GM20000 (cell line): Measurements from ENCODE around the gene POC1B.
A peak's percentile ranks its signal among the peaks of the same experiment; 100 is the strongest.

Experiments used
- DNase-seq: peaks from one replicate; pipeline ENCODE4 v3.0.0; 2012; ENCODE audit warnings: low spot score
- TF ChIP-seq, protein P1 (sequence below): IDR thresholded peaks from 2 replicates; pipeline ENCODE4 v1.5.1; 2012; ENCODE audit warnings: mild to moderate bottlenecking, control low read depth; ENCODE audit errors: extremely low read depth, missing control alignments

POC1B gene

DNA sequence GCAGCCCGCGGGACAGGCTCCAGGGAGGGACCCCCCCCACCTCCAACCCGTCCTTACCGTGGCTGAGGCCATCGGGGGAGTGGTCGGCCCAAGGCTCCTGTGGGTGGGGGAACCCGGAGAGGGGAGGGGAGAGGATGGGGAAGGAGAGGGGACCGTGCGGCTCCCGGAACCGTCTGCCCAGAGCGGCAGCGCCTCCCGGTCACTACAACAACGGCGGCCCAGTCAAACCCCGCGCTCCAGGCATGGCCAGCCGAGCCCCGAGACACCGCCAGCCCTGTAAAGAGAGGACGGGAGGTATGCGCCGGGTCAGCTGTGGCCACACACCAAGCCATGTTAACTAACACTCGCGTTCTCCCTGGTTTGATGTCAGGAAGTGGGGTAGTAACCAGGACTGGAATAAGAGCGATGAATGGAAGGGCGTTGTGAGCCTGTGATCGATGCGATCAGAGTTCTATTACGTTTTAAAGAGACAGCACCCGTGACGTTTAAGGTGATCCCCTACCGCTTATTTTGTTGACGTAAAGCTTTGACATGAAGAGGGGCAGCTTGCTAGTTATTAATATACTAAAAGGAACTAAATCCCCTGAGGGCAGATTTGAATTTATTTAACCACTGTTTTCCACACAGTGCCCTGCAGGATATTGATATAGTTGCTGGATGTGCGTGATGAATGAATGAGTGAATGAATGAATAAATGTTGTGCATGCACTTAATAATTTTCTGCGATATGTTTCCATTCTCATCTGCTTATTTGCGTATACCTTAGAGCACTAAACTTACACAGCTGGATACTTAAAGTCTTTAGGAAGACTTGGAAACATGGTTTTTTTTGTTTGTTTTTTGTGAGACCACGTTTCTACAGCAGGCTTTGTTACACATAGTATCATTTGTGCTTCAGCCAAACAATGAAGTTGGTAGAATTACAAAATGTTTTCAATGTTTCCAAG lies at the start of gene POC1B:
TSS of gene POC1B (minus strand) at position 224 of the 947 bp plus-strand sequence. CDS start at position 72, 152 bp downstream.
- TF ChIP-seq, protein P1, sequence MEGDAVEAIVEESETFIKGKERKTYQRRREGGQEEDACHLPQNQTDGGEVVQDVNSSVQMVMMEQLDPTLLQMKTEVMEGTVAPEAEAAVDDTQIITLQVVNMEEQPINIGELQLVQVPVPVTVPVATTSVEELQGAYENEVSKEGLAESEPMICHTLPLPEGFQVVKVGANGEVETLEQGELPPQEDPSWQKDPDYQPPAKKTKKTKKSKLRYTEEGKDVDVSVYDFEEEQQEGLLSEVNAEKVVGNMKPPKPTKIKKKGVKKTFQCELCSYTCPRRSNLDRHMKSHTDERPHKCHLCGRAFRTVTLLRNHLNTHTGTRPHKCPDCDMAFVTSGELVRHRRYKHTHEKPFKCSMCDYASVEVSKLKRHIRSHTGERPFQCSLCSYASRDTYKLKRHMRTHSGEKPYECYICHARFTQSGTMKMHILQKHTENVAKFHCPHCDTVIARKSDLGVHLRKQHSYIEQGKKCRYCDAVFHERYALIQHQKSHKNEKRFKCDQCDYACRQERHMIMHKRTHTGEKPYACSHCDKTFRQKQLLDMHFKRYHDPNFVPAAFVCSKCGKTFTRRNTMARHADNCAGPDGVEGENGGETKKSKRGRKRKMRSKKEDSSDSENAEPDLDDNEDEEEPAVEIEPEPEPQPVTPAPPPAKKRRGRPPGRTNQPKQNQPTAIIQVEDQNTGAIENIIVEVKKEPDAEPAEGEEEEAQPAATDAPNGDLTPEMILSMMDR, result no peak
- DNase-seq, result peak; percentile 84

DNA sequence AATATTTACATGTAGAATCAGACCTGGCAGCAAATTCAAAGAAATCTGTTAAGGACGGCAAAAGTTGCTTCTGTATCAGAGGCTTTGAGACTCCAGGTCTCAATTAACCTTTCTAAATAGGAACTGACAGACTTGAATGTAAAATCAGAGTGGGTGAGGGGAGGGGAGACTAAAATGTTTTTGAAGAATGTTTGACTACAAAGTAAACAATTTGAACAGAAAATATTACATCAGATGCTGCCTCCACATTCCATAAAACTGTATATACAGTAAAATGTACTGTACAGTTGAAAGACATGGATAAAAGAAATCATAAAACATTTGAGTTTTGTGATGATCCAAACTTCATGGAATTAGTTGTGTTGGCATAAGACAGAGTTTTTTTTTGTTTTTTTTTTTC lies 49.5 kb upstream of the POC1B start:
- TF ChIP-seq, protein P1, result no peak
- no peak for DNase-seq

DNA sequence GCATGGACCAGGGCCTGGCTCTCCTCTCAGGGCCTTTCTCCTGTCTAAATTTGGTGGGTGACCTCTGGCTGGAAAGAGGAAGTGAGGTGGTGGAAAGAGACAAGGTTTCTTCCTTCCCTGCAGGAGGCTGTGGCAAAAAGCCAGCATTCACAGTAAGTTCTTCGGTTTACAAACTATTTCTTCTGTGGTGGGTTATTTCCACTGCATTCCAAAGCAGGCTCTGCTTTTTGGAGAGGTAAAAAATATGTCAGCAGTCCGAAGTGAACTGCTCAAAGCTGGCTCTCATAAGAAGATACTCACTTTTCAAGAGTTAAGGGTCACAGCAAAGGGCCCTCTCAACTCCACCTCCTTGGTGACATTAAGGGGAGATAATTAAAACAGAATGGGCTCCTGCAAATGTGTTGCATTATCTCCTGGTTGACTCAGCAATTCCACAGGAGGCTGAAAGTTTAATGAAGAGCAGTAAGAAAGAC lies 48.9 kb upstream of the POC1B start:
- no peak for DNase-seq
- TF ChIP-seq, protein P1, result no peak

DNA sequence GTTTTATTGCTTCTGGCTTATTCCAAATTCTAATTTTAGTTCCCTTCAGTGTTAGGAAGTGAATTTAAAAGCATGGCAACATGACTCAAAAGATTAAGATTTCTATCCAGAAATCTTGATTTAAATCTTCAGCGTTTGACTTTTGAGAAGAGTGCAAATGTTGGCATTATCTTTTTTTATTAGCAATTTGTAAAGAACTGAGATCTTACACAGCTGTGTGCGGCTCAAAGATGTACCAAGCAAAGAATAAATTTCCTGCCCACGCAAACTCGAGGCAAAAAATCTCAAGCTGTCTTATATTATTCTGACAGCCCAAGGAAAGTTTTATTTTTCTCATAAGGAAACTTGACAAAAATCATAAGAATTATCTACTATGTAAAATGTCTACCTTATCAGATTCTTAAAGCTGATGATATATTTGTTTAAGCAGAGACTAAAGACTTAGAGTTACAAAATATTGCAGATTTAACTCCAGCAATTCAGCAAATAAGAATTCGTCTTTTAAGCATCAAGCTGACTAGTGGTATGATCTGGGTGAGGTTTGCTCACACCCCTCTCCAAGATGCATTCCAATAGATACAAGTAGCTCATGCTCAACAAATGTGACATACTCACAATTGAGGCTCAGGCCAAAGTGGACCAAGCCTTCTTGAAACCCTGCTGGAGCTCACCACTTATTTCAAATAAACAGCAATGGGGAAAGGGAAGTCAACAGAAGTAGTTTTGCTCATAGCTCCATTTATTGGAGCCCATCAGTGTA lies 47.4 kb upstream of the POC1B start:
- no peak for DNase-seq
- TF ChIP-seq, protein P1, result no peak

DNA sequence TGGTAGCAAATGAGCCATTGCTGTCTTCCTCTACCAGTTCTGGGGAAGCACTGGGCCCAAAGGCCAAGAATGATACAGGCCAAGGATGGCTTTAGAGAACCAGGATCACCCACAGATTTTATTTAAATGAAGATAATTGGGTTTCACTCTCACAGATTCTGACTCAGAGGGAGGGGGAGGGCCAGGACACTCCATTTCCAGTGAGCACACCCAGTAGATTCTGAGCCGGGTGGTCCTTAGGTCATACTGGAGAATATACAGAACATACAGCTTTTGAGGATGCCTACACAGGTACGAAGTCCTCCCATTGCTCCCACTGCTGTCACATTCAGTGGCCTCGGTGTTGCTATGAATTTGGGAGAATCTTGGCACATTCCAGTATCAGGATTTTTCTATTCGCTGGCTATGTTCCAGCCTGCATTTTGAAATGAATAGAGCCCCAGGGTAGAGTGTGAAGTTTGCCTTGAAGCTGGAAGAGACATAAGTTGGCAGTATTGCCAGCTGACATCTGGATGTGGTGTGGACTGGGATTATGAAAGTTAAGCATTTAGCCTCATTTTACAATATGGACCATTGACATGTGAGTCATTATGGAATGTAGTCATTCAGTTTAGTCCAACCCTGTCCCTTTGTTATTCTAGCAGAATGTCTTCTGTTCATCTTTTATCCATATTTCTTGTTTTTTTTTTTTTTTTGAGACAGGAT lies 45.8 kb upstream of the POC1B start:
- DNase-seq, result no peak

DNA sequence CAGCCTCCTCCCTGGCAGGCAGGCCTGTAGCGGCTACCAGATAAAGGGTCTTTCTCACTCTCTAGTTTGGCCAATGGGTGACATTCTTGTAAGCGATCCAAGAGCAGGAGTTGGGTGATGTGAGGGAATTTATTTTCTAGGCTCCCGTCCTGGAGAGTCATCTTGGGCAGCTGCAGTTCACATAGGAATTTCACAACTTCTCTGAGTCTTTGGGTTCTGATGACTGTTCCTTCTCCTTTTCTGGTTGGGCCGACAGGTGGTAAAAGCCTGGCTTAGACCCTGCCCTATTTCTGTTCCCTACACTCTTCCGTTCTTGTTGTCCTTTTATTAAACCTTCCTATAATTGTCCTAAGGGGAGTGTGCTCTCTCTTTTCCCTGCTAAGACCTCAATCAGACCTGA lies 42.6 kb upstream of the POC1B start:
- TF ChIP-seq, protein P1, result no peak
- no peak for DNase-seq

More for the DNA sequence above, 45.8 kb upstream of the POC1B start:
- TF ChIP-seq, protein P1, result no peak
